ENCODE results near the gene SHISAL2B.
"Not testable (repeated sequence)": the region's sequence is repeated elsewhere in the genome, so short reads cannot be mapped to it uniquely, and the experiment has no call there.

Gene SHISAL2B

GRCh38 chr5:64690417-64691151 is at the start of gene SHISAL2B:
TSS of gene SHISAL2B (plus strand) at chr5:64690503. CDS start at chr5:64690624, 121 bp downstream.
- no peak for DNase-seq (ENCODE audit: low read depth)

GRCh38 chr5:64644831-64645230 is 45.5 kb upstream of the SHISAL2B start:
- no peak for DNase-seq (ENCODE audit: low read depth)

GRCh38 chr5:64646169-64646568 is 44.1 kb upstream of the SHISAL2B start:
- DNase-seq (ENCODE audit: low read depth) = no peak

- no peak for DNase-seq (ENCODE audit: low read depth)
Measured at GRCh38 chr5:64649512-64649911, 40.8 kb upstream of the SHISAL2B start.

GRCh38 chr5:64653766-64654560 is 36.3 kb upstream of the SHISAL2B start:
- no peak for DNase-seq (ENCODE audit: low read depth)

- no peak for DNase-seq (ENCODE audit: low read depth)
Measured at GRCh38 chr5:64654561-64654938, 35.8 kb upstream of the SHISAL2B start.

- no peak for DNase-seq (ENCODE audit: low read depth)
Measured at GRCh38 chr5:64655596-64655995, 34.7 kb upstream of the SHISAL2B start.

GRCh38 chr5:64659289-64659688 is 31.0 kb upstream of the SHISAL2B start:
- DNase-seq (ENCODE audit: low read depth) = no peak

GRCh38 chr5:64663181-64663580 is 27.1 kb upstream of the SHISAL2B start:
- not testable (repeated sequence) for DNase-seq (ENCODE audit: low read depth)

GRCh38 chr5:64665243-64665642 is 25.1 kb upstream of the SHISAL2B start:
- no peak for DNase-seq (ENCODE audit: low read depth)

GRCh38 chr5:64666078-64666477 is 24.2 kb upstream of the SHISAL2B start:
- DNase-seq (ENCODE audit: low read depth) = no peak

GRCh38 chr5:64667068-64667467 is 23.2 kb upstream of the SHISAL2B start:
- DNase-seq (ENCODE audit: low read depth) = no peak

- no peak for DNase-seq (ENCODE audit: low read depth)
Measured at GRCh38 chr5:64670277-64670676, 20.0 kb upstream of the SHISAL2B start.

GRCh38 chr5:64671678-64672077 is 18.6 kb upstream of the SHISAL2B start:
- no peak for DNase-seq (ENCODE audit: low read depth)

- no peak for DNase-seq (ENCODE audit: low read depth)
Measured at GRCh38 chr5:64678374-64678773, 11.9 kb upstream of the SHISAL2B start.

GRCh38 chr5:64680289-64680688 is 10.0 kb upstream of the SHISAL2B start:
- DNase-seq (ENCODE audit: low read depth) = no peak

GRCh38 chr5:64682608-64683007 is 7.7 kb upstream of the SHISAL2B start:
- no peak for DNase-seq (ENCODE audit: low read depth)

- no peak for DNase-seq (ENCODE audit: low read depth)
Measured at GRCh38 chr5:64685866-64686265, 4.4 kb upstream of the SHISAL2B start.

GRCh38 chr5:64688391-64688790 is 1.9 kb upstream of the SHISAL2B start:
- no peak for DNase-seq (ENCODE audit: low read depth)

- no peak for DNase-seq (ENCODE audit: low read depth)
Measured at GRCh38 chr5:64688965-64689364, 1.3 kb upstream of the SHISAL2B start.

GRCh38 chr5:64690104-64690416 is 243 bp upstream of the SHISAL2B start:
- no peak for DNase-seq (ENCODE audit: low read depth)

GRCh38 chr5:64691291-64691690 is 988 bp downstream of the SHISAL2B start:
- no peak for DNase-seq (ENCODE audit: low read depth)

GRCh38 chr5:64693636-64694035 is 3.3 kb downstream of the SHISAL2B start:
- DNase-seq (ENCODE audit: low read depth) = no peak

GRCh38 chr5:64696414-64696813 is 6.1 kb downstream of the SHISAL2B start:
- not testable (repeated sequence) for DNase-seq (ENCODE audit: low read depth)
